Measurements from ENCODE around the gene MAPK8IP3.
A peak's percentile ranks its signal among the peaks of the same experiment; 100 is the strongest.

MAPK8IP3 gene

DNA sequence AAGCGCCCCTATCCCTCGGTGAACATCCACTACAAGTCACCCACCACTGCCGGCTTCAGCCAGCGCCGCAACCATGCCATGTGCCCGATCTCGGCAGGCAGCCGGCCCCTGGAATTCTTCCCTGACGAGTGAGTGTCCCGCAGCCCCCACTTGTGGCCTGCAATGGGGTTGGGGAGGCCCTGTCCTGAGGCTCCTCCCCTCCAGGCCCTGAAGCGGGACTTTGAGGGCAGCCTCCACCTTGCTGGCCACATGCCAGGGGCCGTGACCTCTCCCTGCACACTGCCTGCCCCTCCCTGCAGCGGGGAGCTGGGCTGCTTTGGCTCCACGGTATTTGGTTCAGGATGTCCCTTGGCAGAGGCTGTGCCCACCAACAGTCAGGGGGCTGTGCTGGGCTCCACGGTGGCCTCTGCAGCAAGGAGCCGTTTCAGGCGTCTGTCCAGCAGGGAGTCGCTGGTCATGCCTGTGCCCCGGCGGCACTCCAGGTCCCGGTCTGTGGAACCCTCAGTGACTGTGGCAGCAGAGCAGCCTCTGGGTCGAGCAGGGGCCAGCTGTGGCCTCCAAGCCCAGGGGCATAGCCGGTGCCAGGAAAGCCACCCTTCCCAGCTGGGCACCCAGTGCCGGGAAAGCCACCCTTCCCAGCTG lies 57.0 kb downstream of the MAPK8IP3 start:
- no peak for DNase-seq

DNA sequence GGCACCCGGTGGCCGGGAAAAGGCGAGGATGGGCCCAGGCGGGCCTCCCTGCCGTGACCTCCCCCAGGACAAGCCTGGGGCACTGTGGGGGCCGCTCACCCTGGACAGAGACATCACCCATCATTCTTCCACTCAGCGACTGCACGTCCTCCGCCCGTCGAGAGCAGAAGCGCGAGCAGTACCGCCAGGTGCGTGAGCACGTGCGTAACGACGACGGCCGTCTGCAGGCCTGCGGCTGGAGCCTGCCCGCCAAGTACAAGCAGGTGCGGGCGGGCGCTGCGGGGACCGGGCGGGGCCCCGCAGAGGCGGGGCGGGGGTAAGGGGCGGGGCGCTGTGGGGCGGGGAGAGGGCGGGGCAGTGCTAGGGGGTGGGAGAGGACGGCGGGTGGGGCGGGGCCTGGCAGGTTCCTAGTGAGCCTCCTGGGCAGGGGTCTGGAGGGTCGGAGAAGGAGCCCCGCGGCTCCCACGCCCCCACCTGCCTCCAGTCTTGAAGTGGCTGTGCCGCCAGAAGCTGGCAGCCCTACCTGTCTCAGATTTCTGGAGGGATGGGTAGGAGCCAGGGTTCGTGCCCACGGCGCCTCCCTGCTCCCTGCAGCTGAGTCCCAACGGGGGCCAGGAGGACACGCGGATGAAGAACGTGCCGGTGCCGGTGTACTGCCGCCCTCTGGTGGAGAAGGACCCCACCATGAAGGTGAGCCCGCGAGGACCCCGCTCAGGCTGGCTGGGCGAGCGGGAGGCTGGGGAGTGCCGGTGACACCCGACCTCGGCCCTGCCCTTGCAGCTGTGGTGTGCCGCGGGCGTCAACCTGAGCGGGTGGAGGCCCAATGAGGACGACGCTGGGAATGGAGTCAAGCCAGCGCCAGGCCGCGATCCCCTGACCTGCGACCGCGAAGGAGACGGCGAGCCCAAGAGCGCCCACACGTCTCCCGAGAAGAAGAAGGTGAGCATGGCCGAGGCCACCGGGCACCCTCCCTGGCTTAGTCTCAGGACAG lies 57.8 kb downstream of the MAPK8IP3 start:
- DNase-seq: no peak

DNA sequence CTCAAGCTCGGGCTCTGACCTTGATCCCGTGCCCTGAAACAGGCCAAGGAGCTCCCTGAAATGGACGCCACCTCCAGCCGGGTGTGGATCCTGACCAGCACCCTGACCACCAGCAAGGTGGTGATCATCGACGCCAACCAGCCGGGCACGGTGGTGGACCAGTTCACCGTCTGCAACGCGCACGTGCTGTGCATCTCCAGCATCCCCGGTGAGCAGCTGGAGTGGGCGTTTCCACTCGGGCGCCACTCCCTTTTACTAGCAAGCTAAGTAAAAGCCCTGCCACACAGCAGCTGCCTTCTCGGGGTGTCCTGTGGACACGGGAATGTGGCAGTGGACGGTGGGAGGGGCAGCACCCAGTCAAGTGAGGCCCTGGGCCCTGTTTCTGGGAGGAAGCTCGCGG lies 59.0 kb downstream of the MAPK8IP3 start:
- no peak for DNase-seq

GRCh38 chr16:1765826-1766225 lies 59.8 kb downstream of the MAPK8IP3 start:
- DNase-seq: no peak

DNA sequence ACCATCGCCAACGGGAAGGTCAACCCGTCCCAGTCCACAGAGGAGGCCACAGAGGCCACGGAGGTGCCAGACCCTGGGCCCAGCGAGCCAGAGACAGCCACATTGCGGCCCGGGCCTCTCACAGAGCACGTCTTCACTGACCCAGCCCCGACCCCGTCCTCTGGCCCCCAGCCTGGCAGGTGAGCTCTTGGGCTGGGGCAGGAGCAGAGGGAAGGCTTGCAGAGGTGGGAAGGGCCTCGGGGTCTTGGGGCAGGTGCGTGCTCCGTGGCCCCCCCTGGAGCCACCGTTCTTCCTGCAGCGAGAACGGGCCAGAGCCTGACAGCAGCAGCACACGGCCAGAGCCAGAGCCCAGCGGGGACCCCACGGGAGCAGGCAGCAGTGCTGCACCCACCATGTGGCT lies 60.2 kb downstream of the MAPK8IP3 start:
- no peak for DNase-seq

DNA sequence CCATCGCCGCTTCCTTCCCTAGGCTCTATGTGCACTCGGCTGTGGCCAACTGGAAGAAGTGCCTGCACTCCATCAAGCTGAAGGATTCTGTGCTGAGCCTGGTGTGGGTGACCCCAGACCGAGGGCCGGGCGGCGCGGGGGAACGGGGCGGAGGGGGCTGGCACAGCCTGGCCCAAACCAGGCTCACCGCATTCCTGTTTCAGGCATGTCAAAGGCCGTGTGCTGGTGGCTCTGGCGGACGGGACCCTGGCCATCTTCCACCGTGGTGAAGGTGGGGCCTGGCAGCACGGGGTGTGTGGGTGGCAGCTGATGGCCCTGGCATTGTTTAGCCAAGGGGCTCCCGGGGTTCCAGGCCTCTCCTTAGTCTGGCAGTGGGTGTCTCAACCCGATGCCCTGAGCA lies 60.7 kb downstream of the MAPK8IP3 start:
- no peak for DNase-seq

DNA sequence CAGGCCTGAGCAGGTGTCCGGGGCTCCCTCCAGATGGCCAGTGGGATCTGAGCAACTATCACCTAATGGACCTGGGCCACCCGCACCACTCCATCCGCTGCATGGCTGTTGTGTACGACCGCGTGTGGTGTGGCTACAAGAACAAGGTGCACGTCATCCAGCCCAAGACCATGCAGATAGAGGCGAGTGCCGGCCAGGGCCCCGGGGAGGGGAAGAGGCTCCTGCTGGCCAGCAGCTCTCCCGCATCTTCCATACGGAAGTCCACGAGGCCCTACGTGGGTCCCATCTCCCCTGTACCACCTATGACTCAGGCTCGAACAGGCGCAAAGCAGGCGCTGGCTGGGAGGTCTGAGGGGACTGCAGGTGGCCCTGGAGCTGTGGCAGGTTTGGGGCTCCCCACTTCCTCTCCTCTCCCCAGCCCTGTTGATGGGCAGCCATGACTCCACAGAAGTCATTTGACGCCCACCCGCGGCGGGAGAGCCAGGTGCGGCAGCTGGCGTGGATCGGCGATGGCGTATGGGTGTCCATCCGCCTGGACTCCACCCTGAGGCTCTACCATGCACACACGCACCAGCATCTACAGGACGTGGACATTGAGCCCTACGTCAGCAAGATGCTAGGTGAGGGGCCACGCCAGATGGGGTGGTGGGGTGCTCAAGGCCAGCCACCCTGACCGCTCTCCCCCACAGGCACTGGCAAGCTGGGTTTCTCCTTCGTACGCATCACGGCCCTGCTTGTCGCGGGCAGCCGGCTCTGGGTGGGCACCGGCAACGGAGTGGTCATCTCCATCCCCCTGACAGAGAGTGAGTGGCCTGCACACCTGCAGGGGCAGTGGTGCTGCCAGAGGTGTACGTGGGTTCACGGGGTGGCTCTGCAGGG lies 61.4 kb downstream of the MAPK8IP3 start:
- no peak for DNase-seq

- no peak for DNase-seq
These were observed 62.2 kb downstream of the MAPK8IP3 start for GRCh38 chr16:1768061-1768766.

- no peak for DNase-seq
These were observed 62.9 kb downstream of the MAPK8IP3 start for GRCh38 chr16:1768767-1769401.

DNA sequence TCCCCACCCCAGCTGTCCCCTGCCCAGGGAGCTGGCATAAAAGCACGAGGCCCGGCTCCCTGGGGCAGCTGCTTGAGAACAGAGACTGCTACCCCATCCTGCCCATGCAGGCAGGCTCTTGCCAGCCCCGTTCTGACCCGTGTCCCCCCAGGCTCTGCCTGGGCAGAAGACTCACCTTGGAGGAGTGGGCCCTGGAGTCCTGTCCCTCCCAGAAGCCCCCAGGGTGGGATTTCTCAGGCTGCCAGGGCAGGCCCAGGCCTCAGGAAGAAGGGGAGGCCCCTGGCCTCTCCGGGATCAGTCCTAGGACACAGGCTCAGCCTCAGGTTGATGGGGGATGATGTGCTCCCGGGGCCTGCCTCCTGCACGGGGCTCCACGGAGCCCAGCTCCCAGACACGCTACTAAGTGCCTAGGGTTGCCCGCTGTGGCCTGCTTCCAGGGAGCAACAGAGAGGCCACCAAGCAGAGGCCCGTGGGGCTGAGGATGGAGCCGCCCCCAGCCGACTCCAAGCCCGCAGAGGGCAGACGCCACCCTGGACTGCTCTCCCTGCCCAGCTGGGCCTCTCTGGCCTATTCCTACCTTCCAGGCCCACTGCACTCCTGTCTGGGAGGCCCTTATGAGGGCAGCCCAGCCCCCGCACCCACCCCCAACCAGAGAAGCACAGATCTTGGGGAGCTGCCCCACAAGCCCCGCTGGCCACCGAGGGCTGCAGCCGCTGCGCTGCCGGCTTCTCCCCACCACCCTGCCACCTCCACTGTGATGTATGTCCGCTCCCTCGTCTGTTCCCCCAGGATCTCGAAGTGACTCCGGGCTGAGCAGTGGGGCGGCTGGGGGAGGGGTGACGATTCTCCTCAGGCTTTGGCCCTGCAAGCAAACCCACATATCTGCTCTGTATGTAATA lies 63.7 kb downstream of the MAPK8IP3 start:
- no peak for DNase-seq

DNA sequence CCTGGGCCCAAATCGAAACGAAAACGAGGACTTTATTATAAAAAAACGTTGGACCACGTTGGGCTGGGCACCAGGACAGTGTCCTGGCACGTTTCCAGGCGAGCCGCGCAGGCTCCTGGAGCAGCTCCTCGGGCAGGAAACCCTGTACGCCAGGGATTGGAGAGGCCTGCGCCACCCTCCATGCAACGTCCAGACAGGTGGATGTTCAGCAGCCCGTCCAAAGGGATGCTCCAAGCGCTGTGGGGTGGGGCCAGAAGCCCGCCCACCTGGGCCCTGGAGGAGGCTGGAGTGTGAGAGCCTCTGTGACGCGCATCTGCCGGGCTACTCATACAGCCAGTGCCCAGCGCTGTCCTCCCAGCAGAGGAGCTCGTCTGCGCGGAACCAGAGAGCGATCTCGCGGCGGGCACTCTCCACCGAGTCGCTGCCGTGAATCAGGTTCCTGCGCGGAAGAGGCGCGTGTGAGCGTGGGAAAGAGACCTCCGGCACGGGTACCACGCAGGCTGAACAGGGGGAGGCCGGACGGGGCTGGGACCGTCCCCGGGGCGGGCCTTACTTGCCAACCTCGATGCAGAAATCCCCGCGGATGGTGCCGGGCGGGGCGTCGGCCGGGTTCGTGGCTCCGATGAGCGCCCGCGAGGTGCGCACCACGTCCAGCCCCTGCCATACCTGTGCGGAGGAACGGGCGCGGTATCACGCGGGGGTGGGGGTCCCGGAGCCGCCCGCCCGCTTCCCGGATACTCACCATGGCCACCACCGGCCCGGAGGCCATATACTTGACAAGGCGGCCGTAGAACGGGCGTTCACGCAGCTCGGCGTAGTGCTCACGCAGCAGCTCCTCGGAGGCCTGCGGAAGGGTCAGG lies 64.6 kb downstream of the MAPK8IP3 start:
- DNase-seq: peak; percentile 62 to 69

GRCh38 chr16:1771188-1771863 lies 65.3 kb downstream of the MAPK8IP3 start, which contains the start of gene NME3:
Gene NME3 (minus strand): TSS chr16:1771543. CDS start chr16:1771534, 9 bp downstream.
- DNase-seq: peak; percentile 85 to 89

DNA sequence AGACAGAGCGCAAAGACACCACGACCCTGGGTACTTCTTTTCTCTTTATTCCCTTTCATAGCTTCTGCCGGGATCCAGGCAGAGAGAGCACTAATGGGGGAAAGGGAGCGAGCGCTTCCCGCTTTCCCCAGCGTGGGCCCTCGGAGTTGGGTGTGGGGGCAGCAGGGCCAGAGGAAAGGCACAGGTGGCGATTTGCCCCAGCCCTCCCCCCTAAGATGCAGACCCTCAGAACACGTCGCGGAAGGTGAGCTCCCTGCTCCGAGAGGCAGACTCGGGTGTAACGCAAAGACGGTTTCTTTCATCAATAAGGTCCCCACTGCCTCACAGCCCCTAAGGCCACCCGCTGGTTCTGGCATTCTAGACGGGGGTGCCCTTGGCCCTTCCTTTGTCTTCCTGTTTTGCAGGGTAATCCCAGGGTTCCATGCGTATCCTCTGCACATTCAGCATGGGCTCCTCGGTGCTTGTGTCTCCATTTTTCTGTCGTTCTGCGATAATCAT lies 65.9 kb downstream of the MAPK8IP3 start:
- DNase-seq: no peak

DNA sequence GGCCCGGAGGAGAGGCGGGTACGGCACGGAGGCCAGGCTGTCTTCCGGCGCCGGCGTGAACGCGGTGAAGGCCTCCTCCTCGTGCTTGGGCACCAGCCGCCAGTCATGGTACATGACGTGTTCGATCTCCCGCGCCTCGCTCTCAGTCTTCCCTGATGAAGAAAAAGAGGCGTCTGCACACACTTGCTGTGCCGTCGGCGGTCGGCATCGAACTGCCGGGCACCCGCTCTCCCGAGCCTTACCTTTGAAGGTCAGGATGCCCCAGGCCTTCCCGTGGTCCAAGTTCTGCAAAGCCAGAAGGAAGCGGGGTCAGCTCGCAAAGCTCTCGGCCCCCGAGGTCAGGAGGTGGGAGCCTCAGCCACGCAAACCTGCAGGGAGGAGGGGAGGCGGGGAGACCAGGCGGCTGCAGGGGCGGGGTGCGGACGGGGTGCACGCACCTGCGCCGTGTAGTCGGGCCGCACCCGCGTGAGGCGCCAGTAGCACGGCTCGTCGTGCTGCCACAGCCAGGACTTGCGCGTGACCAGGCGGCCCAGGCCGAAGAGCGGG lies 66.4 kb downstream of the MAPK8IP3 start, which contains the start of gene EME2:
Gene EME2, plus strand, starts transcription at position 449 of the 546 bp plus-strand sequence. CDS start 418 bp downstream, outside the sequence.
- peak; percentile 63 to 65 for DNase-seq

DNA sequence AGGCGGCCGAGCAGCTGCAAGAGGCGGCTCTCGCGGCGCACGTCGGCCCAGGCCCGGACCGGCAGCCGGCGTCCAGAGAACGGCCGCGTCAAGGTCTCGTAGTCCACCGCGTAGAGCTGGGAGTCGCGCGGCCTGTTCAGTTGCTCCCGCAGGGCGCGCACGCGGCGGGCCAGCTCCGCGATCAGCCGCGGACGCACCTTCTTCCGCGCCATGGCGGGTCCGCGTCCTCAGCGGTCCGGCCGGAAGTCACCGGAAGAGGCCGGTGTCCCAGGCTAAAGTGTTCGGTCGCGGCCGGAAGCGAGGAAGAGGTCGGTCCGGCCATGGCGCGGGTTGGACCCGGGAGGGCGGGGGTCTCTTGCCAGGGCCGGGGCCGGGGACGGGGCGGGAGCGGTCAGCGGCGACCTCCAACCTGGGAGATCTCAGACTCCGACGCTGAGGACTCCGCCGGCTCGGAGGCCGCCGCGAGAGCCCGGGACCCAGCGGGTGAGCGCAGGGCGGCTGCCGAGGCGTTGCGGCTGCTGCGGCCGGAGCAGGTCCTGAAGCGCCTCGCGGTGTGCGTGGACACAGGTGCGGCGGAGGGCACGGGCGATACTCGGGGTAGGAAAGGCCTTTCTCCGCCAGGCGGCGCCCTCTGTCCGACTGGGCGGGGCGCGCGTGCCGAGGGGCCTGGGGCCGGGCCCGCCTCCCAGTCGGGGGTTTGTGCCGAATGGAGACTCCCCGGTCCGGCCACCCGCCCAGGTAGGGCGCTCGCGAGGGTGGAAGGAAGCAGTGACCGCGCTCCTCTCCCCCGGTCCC lies 67.1 kb downstream of the MAPK8IP3 start, which contains the start of gene MRPS34:
Gene MRPS34, minus strand, starts transcription at position 227 of the 795 bp plus-strand sequence. Its CDS starts 15 bp downstream, at position 212.
- DNase-seq: peak; percentile 83 to 85

DNA sequence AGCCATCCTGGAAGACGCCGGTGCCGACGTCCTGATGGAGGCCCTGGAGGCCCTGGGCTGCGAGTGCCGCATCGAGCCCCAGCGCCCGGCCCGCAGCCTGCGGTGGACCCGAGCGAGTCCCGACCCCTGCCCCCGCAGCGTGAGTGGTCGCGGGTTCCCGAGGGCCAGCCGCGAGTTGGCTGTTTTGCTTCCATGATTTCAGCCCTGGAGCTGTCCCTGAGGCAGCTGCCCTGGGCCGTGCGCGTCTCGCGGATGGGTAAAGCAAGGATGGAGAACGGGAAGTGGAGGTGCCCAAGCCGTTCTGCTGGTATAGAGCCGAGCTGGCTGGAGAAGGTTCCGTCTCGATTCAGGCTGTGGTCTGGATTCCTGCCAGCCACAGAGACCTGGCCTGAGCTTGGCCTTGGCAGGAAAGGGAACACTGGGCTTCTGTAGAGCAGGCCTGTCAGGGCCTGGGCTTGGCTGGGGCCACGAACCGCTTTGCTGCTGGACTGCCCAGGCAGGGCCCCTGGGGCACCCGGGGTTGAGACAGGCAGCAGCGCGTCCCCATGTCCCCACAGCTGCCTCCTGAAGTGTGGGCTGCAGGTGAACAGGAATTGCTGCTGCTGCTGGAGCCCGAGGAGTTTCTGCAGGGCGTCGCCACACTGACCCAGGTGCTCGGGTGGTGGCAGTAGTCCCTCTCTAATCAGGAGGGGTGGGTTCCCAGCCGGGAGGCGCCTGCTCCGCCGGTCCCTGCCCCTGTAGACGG lies 67.9 kb downstream of the MAPK8IP3 start:
- peak in 1 of 2 donors; percentile 39 for DNase-seq

DNA sequence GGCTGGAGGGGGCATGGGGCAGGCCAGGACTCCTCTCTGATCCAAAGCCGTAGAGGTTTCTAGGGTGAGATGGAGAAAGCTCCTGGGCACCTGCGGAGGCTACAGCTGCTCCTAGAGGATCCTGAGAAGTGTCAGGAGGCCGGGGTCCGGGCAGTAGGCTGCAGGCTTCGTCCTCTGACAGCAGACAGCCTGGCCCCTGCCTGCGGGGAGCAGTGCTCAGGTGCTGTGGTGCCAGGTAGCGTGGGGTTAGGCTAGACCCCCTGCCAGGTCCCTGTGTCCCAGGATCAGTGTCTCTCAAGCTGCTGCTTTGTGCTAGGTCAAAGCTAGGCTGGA lies 68.4 kb downstream of the MAPK8IP3 start:
- DNase-seq: no peak
